Choroid plexus epithelial cell (primary cell): ENCODE data around the gene OXNAD1.

Experiments used
- DNase-seq: peaks from one replicate; pipeline ENCODE4 v3.0.0-alpha.2; 2010; ENCODE audit warnings: low read depth
- H3K4me3 ChIP-seq: 2 replicates; pipeline ENCODE4 v1.5.1; 2011; ENCODE audit warnings: low read depth, mild to moderate bottlenecking, control low read depth, low read length, moderate library complexity
- CTCF ChIP-seq: conservative IDR thresholded peaks from 2 replicates; pipeline ENCODE4 v1.5.1; 2011; ENCODE audit warnings: low read depth, mild to moderate bottlenecking, control low read depth, inconsistent platforms, low read length, moderate library complexity

OXNAD1 gene

GRCh38 chr3:16227566-16227965 lies 37.4 kb upstream of the OXNAD1 start:
- H3K4me3 ChIP-seq = no peak overlapping the region
- no peak for DNase-seq
- no peak for TF ChIP-seq CTCF

GRCh38 chr3:16229681-16230080 lies 35.3 kb upstream of the OXNAD1 start:
- no peak for TF ChIP-seq CTCF
- H3K4me3 ChIP-seq = no peak overlapping the region
- DNase-seq = no peak

GRCh38 chr3:16231983-16232382 lies 33.0 kb upstream of the OXNAD1 start:
- DNase-seq = no peak
- TF ChIP-seq CTCF = no peak
- H3K4me3 ChIP-seq = no peak overlapping the region

GRCh38 chr3:16233806-16234205 lies 31.2 kb upstream of the OXNAD1 start:
- DNase-seq = no peak
- no peak overlapping the region for H3K4me3 ChIP-seq
- no peak for TF ChIP-seq CTCF

GRCh38 chr3:16234281-16234680 lies 30.7 kb upstream of the OXNAD1 start:
- no peak overlapping the region for H3K4me3 ChIP-seq
- DNase-seq = no peak
- no peak for TF ChIP-seq CTCF

- no peak for DNase-seq
- no peak overlapping the region for H3K4me3 ChIP-seq
- no peak for TF ChIP-seq CTCF
Measured at GRCh38 chr3:16236030-16236639, 28.9 kb upstream of the OXNAD1 start.

GRCh38 chr3:16236856-16237393 lies 28.1 kb upstream of the OXNAD1 start:
- no peak for TF ChIP-seq CTCF
- DNase-seq = peak; percentile 25
- no peak overlapping the region for H3K4me3 ChIP-seq
